Activated T-cell treated with anti-CD3 and anti-CD28 coated beads for 4 hours (primary cell): Measurements from ENCODE around the gene ATRIP.
A peak's percentile ranks its signal among the peaks of the same experiment; 100 is the strongest.
"Not testable (repeated sequence)": the region's sequence is repeated elsewhere in the genome, so short reads cannot be mapped to it uniquely, and the experiment has no call there.

Experiments used
- DNase-seq: peaks from one replicate; pipeline ENCODE4 v3.0.0-alpha.2; 2020

The ATRIP gene

GRCh38 chr3:48472673-48472922 is 26.1 kb downstream of the ATRIP start:
- DNase-seq = no peak

- DNase-seq = peak; percentile 89
Observed at GRCh38 chr3:48472923-48473616, 26.5 kb downstream of the ATRIP start.

GRCh38 chr3:48473617-48473952 is 27.0 kb downstream of the ATRIP start:
- DNase-seq = no peak

GRCh38 chr3:48474031-48474430 is 27.5 kb downstream of the ATRIP start:
- DNase-seq = not testable (repeated sequence)

GRCh38 chr3:48474619-48475018 is 28.1 kb downstream of the ATRIP start:
- DNase-seq = no peak

- no peak for DNase-seq
Observed at GRCh38 chr3:48475188-48475587, 28.7 kb downstream of the ATRIP start.

GRCh38 chr3:48476426-48477053 is 30.0 kb downstream of the ATRIP start:
- DNase-seq = no peak

- DNase-seq = no peak
Observed at GRCh38 chr3:48477959-48478520, 31.5 kb downstream of the ATRIP start.

GRCh38 chr3:48478626-48479555 is 32.4 kb downstream of the ATRIP start:
- DNase-seq = no peak

GRCh38 chr3:48480891-48481290 is 34.4 kb downstream of the ATRIP start:
- DNase-seq = not testable (repeated sequence)

- DNase-seq = not testable (repeated sequence)
Observed at GRCh38 chr3:48482822-48483221, 36.3 kb downstream of the ATRIP start.

GRCh38 chr3:48486952-48487351 is 40.4 kb downstream of the ATRIP start:
- no peak for DNase-seq

- no peak for DNase-seq
Observed at GRCh38 chr3:48492461-48493202, 46.1 kb downstream of the ATRIP start.

GRCh38 chr3:48493203-48493501 is 46.6 kb downstream of the ATRIP start:
- DNase-seq = no peak

- no peak for DNase-seq
Observed at GRCh38 chr3:48500656-48501055, 54.1 kb downstream of the ATRIP start.

- DNase-seq = no peak
Observed at GRCh38 chr3:48501196-48501595, 54.7 kb downstream of the ATRIP start.

GRCh38 chr3:48502121-48502520 is 55.6 kb downstream of the ATRIP start:
- no peak for DNase-seq

GRCh38 chr3:48502728-48503168 is 56.2 kb downstream of the ATRIP start:
- no peak for DNase-seq

GRCh38 chr3:48503401-48504050 is 57.0 kb downstream of the ATRIP start:
- no peak for DNase-seq

- peak; percentile 31 for DNase-seq
Observed at GRCh38 chr3:48504051-48504946, 57.8 kb downstream of the ATRIP start, which contains the start of gene SHISA5. TSS of gene SHISA5 (minus strand) at chr3:48504174. CDS start at chr3:48504094, 80 bp downstream.

- no peak for DNase-seq
Observed at GRCh38 chr3:48505146-48505545, 58.6 kb downstream of the ATRIP start.
